Kidney (tissue), 14 donors: ENCODE results near the gene SPP2. TPM values are rescaled to one million over a fixed set of nuclear protein-coding genes. Genes with fewer than 3 reads are reported as not detected.

Source experiments
- DNase-seq, 5 donors: peaks; one replicate each; pipeline ENCODE4 v3.0.0-alpha.2; 2013 to 2020
- FAIRE-seq: peaks from 2 replicates; lab custom pipeline; 2012; peaks lifted over from hg19 to GRCh38; lab: Jason Lieb, UNC
- H3K27ac ChIP-seq, 2 donors: one replicate each; pipeline ENCODE4 v1.7.0; 2013; ENCODE audit warnings: low read depth in 2 of 2, low read length in 2 of 2, inconsistent platforms in 1 of 2
- H3K27me3 ChIP-seq: one replicate; pipeline ENCODE4 v1.7.1; 2013; ENCODE audit warnings: low read length, inconsistent platforms; ENCODE audit not compliant: control insufficient read depth, insufficient read depth
- H3K36me3 ChIP-seq, 3 donors: one replicate each; pipeline versions ENCODE4 v1.7.0 to v1.7.1; 2013; ENCODE audit warnings: low read length in 3 of 3, control low read depth in 1 of 3, inconsistent platforms in 1 of 3; ENCODE audit not compliant: insufficient read depth in 3 of 3, control insufficient read depth in 2 of 3
- H3K4me1 ChIP-seq, 3 donors: one replicate each; pipeline versions ENCODE4 v1.7.0 to v1.7.1; 2013; ENCODE audit warnings: low read length in 3 of 3, inconsistent platforms in 1 of 3, low read depth in 1 of 3; ENCODE audit not compliant: control insufficient read depth in 2 of 3, insufficient read depth in 2 of 3
- H3K4me3 ChIP-seq, 3 donors: one replicate each; pipeline versions ENCODE4 v1.7.0 to v1.8.1; 2013; ENCODE audit warnings: low read length in 3 of 3, control low read depth in 1 of 3, inconsistent platforms in 1 of 3
- H3K9ac ChIP-seq, 3 donors: one replicate each; pipeline versions ENCODE4 v1.7.0 to v1.7.1; 2013; ENCODE audit warnings: low read length in 3 of 3, control low read depth in 1 of 3, inconsistent platforms in 1 of 3
- H3K9me3 ChIP-seq, 3 donors: one replicate each; pipeline versions ENCODE4 v1.7.0 to v1.7.1; 2013; ENCODE audit warnings: low read length in 3 of 3, control low read depth in 1 of 3, inconsistent platforms in 1 of 3; ENCODE audit not compliant: control insufficient read depth in 2 of 3, insufficient read depth in 1 of 3
- CTCF ChIP-seq: IDR thresholded peaks from 3 replicates; pipeline ENCODE4 v1.5.1; 2012; ENCODE audit warnings: mild to moderate bottlenecking, moderate library complexity, borderline replicate concordance; ENCODE audit not compliant: insufficient read depth; ENCODE audit errors: extremely low read depth
- intact Hi-C: fragments of 100-400 bp; cut with DNase I; formaldehyde crosslinking; loops from one replicate; pipeline ENCODE4 v1.11.1; 2022
- polyA plus RNA-seq: library from polyadenylated mRNA; stranded (reverse); fragments of 350-450 nt; fragmentation: Illumina TruSeq; extraction: RNeasy Lipid Tissue Mini Kit (QIAGEN cat#74804); gene quantifications from one replicate; pipeline ENCODE4 v1.2.3, GENCODE V29; 2014; ENCODE audit warnings: low read depth, low replicate concordance; ENCODE audit not compliant: insufficient read depth
- total RNA-seq: library from RNA; stranded (reverse); fragmentation: NEBNext Ultra II Directional; extraction: Animal tissue kit (Norgen Biotek cat#: 25700); gene quantifications from one replicate; pipeline ENCODE4 v1.2.1, GENCODE V29; 2021
- donor health status: control.
- donor health status: control.
- donor health status: control.
- donor health status: control.
- donor health status: control.
- donor health status: DM: yes; HTN: yes; CAD: no.
- donor health status: Normal renal cell carcinoma (clear cell type).

Gene SPP2
- total and polyA plus RNA-seq, 2 donors from 2014 or later: not detected

- H3K9ac ChIP-seq: no peak overlapping the region
- DNase-seq: no peak
- intact Hi-C loops: no loop called here
- H3K27ac ChIP-seq: no peak overlapping the region
- no peak for FAIRE-seq
- H3K4me3 ChIP-seq: no peak overlapping the region
- H3K4me1 ChIP-seq: peaks cover 0 to 2% (median 0%) of the 10 kb centered on the region in 3 donors
- no peaks in the 10 kb centered on the region for H3K36me3 ChIP-seq
- no peak for TF ChIP-seq CTCF
- no peaks in the 10 kb centered on the region for H3K9me3 ChIP-seq
- H3K27me3 ChIP-seq: no peaks in the 10 kb centered on the region
These were observed 26.2 kb upstream of the SPP2 start for GRCh38 chr2:234024304-234024703.

GRCh38 chr2:234025466-234025865 lies 25.0 kb upstream of the SPP2 start:
- no peak for TF ChIP-seq CTCF
- intact Hi-C loops: no loop called here
- H3K4me3 ChIP-seq: peak overlapping the region in 2 of 3 donors; percentile 34 to 38

GRCh38 chr2:234025891-234026401 lies 24.6 kb upstream of the SPP2 start:
- Histone ChIP-seq H3K27me3 (no peaks in the 10 kb centered on the region), H3K27ac (no peak overlapping the region), H3K9me3 (no peaks in the 10 kb centered on the region), H3K4me1 (peaks cover 0 to 2% (median 0%) of the 10 kb centered on the region in 3 donors), H3K36me3 (no peaks in the 10 kb centered on the region), H3K4me3 (peak overlapping the region in 2 of 3 donors; percentile 34 to 38), H3K9ac (no peak overlapping the region)
- FAIRE-seq (no peak), DNase-seq (peak in 4 of 5 donors; percentile 38 to 75 (median 58))
- intact Hi-C loops: no loop called here
- TF ChIP-seq CTCF: no peak

More at GRCh38 chr2:234025466-234025865, 25.0 kb upstream of the SPP2 start:
- Histone ChIP-seq H3K27ac (no peak overlapping the region), H3K27me3 (no peaks in the 10 kb centered on the region), H3K4me1 (peaks cover 0 to 2% (median 0%) of the 10 kb centered on the region in 3 donors), H3K9me3 (no peaks in the 10 kb centered on the region), H3K36me3 (no peaks in the 10 kb centered on the region), H3K9ac (no peak overlapping the region)
- DNase-seq (peak in 2 of 5 donors; percentile 3), FAIRE-seq (no peak)

- no peak for TF ChIP-seq CTCF
- intact Hi-C loops: no loop called here
- H3K4me1 ChIP-seq: peaks cover 0 to 2% (median 0%) of the 10 kb centered on the region in 3 donors
- H3K9ac ChIP-seq: no peak overlapping the region
- H3K27ac ChIP-seq: no peak overlapping the region
- no peak for FAIRE-seq
- DNase-seq: peak in 1 of 5 donors; percentile 1
- no peaks in the 10 kb centered on the region for H3K9me3 ChIP-seq
- no peak overlapping the region for H3K4me3 ChIP-seq
- no peaks in the 10 kb centered on the region for H3K27me3 ChIP-seq
- no peaks in the 10 kb centered on the region for H3K36me3 ChIP-seq
These were observed 23.7 kb upstream of the SPP2 start for GRCh38 chr2:234026693-234027254.
